Activated CD8-positive, alpha-beta memory T cell treated with anti-CD3 and anti-CD28 coated beads for 4 hours (primary cell): Measurements from ENCODE around the gene TPRG1.

Source experiments
- DNase-seq, 2 donors: peaks; one replicate each; pipeline ENCODE4 v3.0.0-alpha.2; 2020; ENCODE audit warnings: low read depth in 2 of 2

Gene TPRG1

GRCh38 chr3:189166321-189166720 lies 5.5 kb upstream of the TPRG1 start:
- no peak for DNase-seq

DNA sequence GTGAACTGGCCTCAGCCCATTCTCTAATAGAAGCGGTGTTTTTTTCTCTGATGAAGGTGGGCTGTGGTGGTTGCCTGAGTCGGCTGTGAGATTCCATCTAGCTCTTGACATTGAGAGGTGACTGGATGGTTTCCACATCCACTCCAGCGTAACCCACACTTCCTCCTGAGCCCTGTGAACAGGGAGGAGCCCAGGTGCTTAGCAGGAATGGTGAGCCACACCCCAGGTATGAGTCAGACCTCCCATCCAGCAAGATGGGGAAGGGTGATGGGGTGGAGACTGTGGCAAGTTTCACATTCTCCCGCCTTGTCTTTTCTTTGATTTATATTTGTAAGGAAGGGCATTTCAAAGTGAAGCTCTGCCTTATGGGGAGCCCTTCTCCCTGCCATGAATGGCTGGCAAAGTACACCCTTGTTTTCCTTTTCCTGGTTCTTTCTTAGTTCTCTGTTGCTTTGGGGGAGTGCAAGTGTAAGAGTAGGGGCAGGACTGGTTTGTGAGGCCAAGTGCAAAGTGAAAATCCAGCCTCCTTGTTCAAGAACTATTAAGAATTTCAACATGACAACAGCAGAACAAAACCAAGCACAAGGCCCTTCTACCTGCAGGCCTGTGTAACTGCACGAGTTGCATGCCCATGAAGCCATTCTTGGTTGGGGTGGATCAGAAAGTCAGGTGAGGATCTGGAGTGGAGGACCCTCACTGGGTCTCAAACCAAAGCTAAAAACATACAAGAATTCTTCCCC lies 4.6 kb upstream of the TPRG1 start:
- DNase-seq, result no peak

- no peak for DNase-seq
Observed at GRCh38 chr3:189168711-189169110, 3.1 kb upstream of the TPRG1 start.

DNA sequence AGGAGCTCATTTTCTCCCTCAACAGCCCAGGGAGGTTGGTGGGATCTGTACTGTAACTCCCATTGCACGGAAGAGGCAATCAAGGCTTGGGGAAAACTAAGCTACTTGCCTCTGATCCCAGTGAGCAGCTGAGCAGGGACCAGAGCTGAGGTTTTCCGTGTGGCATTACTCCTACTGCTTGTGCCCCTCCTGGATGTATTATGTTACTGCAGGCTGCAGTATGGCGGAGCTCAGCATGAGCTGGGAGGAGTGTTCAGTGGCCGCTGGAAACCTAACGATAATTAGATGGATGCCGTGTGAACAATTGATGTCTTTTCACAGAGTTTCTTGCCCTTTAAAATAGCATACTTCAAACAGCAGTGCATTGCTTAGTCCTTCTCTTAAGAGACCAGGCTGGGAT lies 2.0 kb upstream of the TPRG1 start:
- no peak for DNase-seq

- DNase-seq, result no peak
Observed at GRCh38 chr3:189170559-189170958, 1.2 kb upstream of the TPRG1 start.

DNA sequence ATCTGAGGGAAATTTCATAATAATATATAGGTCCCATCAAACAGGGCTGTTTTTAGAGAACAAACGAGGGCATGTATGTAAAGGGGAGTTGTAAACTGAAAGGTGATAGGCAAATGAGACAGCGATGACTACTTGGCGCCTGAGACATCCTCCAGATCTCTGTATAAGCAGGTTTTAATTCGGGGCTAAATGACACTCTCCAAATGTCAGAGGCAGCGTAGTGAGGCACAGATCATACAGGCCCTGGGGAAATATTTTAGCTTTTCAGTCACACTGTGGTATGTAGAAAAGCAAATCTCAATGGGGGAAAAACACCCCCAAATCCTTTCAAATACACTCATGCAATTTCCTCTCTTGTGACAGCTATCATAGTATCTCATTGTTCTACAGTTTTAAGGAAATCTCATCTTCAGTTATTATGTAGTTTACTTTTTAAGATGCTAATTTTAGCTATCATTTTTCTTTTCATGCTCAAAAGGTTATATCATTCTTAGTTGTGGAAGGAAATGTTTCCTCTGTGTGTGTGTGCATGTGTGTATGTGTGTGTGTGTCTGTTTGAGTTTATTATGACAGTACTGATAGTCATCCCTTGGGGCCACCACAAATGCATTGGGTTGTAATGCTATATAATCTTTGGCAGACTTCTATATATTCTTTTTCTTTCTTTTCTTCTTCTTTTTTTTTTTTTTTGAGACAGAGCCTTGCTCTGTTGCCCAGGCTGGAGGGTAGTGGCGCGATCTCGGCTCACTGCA lies 1.1 kb downstream of the TPRG1 start:
- DNase-seq, result no peak

- DNase-seq, result no peak
Observed at GRCh38 chr3:189184566-189184965, 12.8 kb downstream of the TPRG1 start.

GRCh38 chr3:189186101-189186500 lies 14.3 kb downstream of the TPRG1 start:
- no peak for DNase-seq

DNA sequence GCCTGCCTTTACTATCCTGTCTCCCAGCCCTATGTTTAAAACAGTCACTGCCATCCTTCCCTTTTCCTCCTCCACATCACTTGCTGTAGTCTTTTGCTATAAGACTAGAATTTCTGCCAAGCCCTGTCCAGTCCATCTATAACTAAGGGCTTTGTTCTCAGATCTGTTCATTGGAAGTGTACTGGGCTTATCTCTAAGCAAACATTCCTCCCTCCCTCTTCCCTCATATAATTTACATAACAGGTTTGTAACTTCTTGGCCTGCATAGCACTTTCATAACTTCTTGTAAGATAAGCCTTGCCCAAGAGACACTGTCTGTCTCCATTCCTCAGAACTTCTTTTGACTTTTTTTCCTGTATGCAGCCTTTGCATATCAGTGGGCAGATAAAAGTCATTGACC lies 16.7 kb downstream of the TPRG1 start:
- DNase-seq, result no peak

- no peak for DNase-seq
Observed at GRCh38 chr3:189192725-189193124, 21.0 kb downstream of the TPRG1 start.

DNA sequence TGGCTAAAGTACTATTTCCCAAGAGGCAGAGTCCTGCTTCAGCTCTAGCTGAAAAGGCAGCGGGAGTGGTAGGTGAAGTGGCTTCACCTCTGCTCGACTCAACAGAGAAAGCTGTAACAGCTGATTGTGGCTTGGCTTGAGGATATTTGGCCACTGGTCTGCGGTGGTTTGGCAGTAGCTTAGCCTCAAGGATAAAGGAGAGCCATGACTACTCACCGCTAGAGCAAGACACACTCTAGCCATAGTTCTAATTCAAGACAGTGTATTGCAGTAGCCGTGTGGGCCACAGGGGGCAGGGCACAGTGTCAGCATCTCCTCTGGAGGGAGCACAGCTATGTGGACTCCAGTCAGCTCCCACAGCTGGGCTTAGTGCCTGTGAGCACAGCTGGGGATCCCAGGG lies 23.5 kb downstream of the TPRG1 start:
- DNase-seq, result no peak

DNA sequence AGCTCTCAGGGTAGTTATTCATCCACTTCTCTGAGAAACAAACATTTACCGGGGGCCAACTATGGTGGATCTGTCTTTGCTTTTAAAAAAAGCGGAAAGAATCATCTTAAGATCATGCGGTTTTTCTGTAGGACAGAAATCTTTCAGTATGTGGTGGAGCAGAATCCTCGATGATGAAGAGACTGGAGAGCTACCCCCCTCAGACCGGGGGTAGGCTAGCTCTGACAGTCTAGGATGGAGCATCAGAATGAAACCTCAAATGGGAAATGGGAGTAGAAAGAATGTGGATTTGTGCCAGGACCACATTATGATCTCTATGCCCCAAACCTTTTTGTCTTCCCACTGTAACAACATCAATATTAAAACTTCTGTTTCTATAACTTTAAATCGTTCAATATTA lies 30.3 kb downstream of the TPRG1 start:
- DNase-seq, result no peak

DNA sequence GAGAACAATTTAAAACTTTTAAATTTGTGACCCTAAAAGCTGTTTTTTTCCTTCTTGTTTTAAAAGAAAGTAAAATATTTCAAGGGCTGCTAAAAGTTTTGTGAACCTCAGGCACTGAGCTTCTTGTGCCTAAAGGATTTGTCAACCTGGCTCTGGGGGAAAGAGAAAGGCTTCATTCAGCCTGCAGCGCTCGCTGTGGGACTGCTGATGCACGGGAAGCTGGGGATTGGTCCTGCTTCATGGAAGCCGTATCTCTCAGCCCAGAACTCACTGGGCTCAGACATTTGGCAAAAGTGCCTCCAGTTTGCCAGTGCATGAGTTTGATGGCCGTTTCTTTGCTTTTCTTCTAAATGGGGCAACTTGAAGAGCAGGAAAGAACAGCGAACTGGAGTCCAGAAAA lies 30.8 kb downstream of the TPRG1 start:
- no peak for DNase-seq

DNA sequence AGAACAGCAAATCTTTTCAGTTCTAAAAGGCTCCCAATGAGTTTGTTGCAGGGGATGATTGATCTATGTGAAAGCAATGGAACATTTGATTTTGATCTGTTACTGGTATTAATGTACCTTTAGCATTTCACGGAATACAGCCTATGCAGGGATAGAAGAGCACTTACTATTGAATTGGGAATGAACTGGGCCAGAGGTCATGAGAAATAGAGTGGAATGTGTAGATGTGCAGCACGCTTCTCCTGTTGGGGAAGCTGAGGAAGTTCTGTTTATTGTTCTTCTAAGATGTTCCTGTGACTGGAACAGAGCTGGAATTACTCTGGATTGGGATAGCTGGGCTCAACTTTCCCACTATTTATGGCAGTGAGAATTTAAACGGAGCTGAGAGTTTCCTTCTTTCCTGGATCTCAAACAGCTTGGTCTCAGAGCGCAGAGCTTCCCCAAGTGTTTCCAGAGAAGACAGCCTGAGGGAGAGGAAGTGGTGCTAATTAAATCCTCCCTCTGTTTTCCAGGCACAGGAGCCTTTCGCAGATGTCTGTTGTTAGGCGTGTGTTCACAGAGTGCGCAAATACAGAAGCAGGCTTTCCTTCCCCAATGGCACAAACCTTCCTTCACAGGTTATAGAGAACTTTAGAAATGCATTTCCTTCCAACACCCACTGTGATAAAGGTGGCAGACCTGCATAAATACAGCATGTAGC lies 32.5 kb downstream of the TPRG1 start:
- DNase-seq, result no peak

GRCh38 chr3:189204937-189205336 lies 33.2 kb downstream of the TPRG1 start:
- no peak for DNase-seq

DNA sequence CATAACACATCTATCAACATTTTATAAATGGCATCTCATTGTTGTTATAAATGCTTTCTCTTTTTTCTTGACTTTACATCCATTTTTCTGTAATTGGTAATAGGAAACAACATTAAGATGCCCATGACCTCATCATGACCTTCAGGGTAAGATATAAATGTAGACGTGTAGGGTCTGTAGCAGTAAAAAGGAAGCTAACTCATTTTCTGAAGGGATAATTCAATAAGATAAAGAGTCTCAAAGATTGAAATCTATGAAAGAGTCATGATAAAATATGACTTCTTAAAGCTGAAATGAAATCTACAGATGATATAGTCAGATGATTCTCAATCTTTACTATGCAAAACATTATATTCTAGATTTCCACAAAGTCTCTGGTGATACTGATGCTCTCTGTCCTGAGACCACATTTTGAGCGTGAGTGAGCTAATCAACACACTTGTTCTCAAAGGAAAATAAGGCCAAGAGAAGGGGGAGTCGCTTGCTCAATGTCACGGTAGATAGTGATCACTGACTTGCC lies 38.5 kb downstream of the TPRG1 start:
- DNase-seq, result no peak

DNA sequence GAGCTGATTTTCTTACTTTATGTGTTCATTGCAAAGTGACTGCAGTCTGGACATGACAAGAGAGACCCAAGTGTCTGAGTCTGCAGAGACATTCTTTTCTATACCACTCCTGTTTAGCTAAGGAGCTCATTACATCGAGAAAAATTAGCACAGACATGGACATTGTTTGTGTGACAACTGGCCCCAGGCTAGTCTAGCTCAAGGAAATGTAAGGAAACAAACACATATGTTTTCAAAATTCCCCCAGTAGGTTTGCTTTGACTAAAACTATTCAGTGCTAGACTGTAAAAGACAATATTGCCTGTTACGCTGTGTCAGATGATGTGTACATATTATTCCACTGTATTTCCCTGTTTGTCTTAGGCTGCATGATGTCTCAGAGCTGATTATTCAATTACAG lies 40.9 kb downstream of the TPRG1 start:
- no peak for DNase-seq

GRCh38 chr3:189214651-189215050 lies 42.9 kb downstream of the TPRG1 start:
- DNase-seq, result no peak

GRCh38 chr3:189222927-189223636 lies 51.3 kb downstream of the TPRG1 start:
- DNase-seq, result no peak

- no peak for DNase-seq
Observed at GRCh38 chr3:189225431-189225830, 53.7 kb downstream of the TPRG1 start.

DNA sequence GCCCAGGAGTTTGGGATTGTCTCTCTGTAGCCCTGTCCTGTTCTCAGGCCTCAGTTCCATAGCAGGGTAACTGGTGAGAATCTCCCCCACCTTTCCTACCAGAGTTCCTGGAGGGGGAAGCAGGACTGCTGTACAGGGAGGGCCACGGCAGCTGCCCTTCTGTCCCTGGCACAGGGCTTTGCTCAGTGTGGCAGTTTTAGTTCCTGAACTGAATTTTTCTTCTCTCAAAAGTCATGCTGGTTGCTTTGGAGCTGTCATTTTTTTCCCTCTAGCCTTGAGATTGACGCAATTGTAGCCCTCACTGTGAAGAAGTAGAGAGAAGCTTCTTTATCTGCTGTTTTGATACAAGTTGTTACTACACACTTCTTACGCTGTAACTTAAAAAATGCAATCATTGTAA lies 55.5 kb downstream of the TPRG1 start:
- DNase-seq, result no peak
